HG03280 (cell line): ENCODE measurements around the gene OTOGL.

ENCODE experiments used
- ATAC-seq: cut with Tn5 transposase; IDR thresholded peaks from one replicate; pipeline ENCODE4 v1.9.1; 2021; ENCODE audit warnings: mild to moderate bottlenecking, moderate library complexity; ENCODE audit not compliant: unreplicated experiment

The OTOGL gene

GRCh38 chr12:80176706-80177105 lies 77.4 kb downstream of the OTOGL start:
- ATAC-seq: no peak

- ATAC-seq: peak; percentile 92
Observed at GRCh38 chr12:80178846-80179245, 79.5 kb downstream of the OTOGL start.

GRCh38 chr12:80183939-80184338 lies 84.6 kb downstream of the OTOGL start:
- no peak for ATAC-seq

- no peak for ATAC-seq
Observed at GRCh38 chr12:80184926-80185325, 85.6 kb downstream of the OTOGL start.

- ATAC-seq: peak; percentile 61
Observed at GRCh38 chr12:80186727-80187217, 87.4 kb downstream of the OTOGL start.

GRCh38 chr12:80187660-80188090 lies 88.3 kb downstream of the OTOGL start:
- ATAC-seq: no peak

GRCh38 chr12:80188576-80188975 lies 89.2 kb downstream of the OTOGL start:
- ATAC-seq: no peak

GRCh38 chr12:80189241-80189640 lies 89.9 kb downstream of the OTOGL start:
- ATAC-seq: no peak

GRCh38 chr12:80190001-80190400 lies 90.7 kb downstream of the OTOGL start:
- ATAC-seq: no peak

GRCh38 chr12:80192087-80192486 lies 92.8 kb downstream of the OTOGL start:
- no peak for ATAC-seq

GRCh38 chr12:80193865-80194264 lies 94.5 kb downstream of the OTOGL start:
- no peak for ATAC-seq

GRCh38 chr12:80195074-80195726 lies 95.9 kb downstream of the OTOGL start:
- no peak for ATAC-seq

GRCh38 chr12:80195737-80196136 lies 96.4 kb downstream of the OTOGL start:
- ATAC-seq: no peak

GRCh38 chr12:80196419-80196818 lies 97.1 kb downstream of the OTOGL start:
- ATAC-seq: no peak

GRCh38 chr12:80198782-80199337 lies 99.5 kb downstream of the OTOGL start:
- no peak for ATAC-seq

- no peak for ATAC-seq
Observed at GRCh38 chr12:80199931-80200330, 100.6 kb downstream of the OTOGL start.

GRCh38 chr12:80200414-80200813 lies 101.1 kb downstream of the OTOGL start:
- no peak for ATAC-seq

- no peak for ATAC-seq
Observed at GRCh38 chr12:80201908-80202307, 102.6 kb downstream of the OTOGL start.

- ATAC-seq: no peak
Observed at GRCh38 chr12:80205960-80206359, 106.6 kb downstream of the OTOGL start.

GRCh38 chr12:80208071-80208470 lies 108.7 kb downstream of the OTOGL start:
- ATAC-seq: no peak

- no peak for ATAC-seq
Observed at GRCh38 chr12:80211671-80212070, 112.3 kb downstream of the OTOGL start.

- ATAC-seq: no peak
Observed at GRCh38 chr12:80212938-80213645, 113.8 kb downstream of the OTOGL start.
